Right kidney (tissue), 1 donor: Measurements from ENCODE around the gene MAU2.

ENCODE experiments used
- DNase-seq: peaks from one replicate; pipeline ENCODE4 v3.0.0-alpha.2; 2016

The MAU2 gene

DNA sequence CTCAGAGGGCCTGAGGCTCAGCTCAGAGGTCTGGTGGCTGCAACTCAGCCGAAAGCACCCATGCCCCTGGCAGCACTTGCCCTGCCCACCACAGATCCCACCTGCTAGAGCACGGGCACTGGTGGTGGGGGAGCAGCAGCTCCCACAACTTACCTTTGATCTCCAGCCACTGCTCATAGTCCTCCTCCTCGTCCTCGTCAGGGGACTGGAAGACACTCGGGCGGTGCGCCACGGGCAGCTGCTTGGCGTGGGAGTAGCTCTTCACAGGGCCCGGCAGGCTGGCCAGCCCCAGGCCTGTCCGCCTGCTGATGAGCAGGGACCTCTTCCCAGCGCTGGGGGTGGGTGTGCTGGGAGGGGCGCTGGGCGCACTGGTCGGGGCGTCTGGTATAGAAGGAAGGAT lies 14.9 kb upstream of the MAU2 start:
- peak; percentile 19 for DNase-seq

DNA sequence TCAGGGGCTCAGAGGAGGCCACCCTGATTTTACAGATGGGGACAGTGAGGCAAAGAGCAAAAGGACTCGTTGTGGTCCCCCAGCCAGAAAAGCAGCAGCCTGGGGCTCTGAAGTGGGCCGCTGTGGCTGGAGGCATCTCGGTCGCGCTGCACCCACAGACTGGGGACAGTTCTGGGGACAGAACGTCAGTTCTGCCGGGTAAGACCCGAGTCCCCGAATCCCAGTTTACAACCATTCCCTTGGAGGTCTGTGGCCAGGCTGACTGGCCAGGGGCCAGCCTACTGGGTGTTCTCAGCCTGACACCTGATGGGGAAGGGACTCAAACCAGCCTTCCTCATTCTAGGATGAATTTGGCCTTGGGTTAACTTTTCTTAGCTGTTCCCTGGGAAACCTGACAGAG lies 14.4 kb upstream of the MAU2 start:
- DNase-seq = no peak

DNA sequence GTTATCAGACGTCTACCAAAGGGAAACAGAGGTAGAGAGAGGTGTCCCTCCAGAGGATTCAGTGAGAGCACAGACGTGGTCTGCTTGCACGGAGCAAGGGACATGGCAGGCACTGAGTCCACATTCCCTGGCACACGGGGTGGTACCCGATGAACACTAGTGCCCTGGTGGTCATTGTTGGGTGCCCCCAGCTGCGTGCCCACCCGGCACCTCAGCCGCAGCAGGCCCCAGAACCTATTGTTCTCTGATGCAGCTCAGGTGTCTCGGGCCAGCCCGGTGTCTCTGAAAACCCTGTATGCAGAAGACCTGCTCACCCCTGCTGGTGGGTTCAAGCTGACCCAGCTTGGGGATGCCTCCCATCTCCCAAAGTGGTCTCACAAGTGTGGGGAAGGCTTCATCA lies 12.3 kb upstream of the MAU2 start:
- DNase-seq = no peak

DNA sequence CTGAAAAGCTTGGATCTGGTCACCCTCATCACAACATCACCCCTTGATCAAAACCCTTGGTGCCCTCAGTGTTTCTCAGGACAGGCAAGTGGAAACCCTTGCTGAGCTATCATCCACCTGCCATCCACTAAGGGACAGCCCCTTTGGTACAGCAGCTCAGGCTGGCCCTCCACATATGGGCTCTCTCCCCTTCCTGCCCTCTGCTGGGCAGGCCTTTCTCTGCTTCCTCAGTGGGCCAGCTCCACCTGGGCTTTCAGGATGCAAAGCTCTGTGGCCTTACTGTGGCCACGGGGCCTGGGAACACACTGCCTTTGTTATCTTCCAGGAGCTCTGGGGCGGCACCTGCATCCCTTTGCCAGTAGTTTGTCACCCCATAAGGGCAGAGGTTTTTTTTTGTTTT lies 5.2 kb upstream of the MAU2 start:
- DNase-seq = no peak

DNA sequence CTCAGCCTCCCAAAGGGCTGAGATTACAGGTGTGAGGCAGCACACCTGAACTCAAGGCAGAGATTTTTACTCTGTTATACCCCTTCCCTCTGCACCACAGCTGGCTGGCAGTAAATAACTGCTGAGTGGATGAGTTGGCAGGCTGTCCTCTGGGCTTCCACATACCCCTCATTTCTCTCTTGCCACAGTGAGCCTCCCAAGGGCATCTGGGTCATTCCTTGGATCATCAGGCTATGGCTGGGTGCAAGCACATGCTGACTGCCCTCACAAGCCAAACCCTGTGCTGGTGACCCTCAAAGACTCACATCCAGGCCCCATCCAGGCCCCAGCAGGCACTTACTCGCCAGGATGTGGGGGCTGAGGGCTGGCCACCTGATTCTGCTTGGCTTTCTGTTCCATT lies 4.5 kb upstream of the MAU2 start:
- DNase-seq = no peak

DNA sequence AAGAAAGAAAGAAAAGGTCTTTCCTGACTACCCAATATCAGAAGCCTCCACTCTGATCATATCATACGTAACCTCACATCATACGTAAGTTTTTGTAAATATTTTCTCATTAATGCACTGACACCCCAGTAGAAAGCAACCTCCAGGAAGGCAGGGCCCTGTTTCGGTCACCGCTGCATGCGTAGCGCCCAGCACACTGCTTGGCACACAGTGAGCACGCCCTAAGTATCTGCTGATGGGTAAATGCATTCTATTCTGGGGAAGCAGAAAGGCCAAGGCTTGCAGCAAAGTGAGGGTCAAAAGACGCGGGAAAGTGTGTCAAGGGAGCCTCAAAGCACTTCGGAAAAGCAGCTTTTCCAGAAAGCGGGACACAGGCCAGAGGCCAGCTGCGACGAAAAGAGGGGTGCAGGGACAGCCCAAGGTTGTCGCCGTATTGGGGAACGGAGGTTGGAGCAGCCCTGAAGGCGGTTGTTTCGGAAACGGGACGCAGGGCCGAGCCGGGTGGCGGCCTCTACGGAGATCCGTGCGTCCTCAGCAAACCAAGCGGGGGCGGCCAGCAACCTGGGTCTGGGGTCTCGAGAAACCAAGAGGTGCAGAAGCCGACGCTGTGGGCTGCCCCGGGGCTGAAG lies 783 bp upstream of the MAU2 start:
- DNase-seq = no peak

DNA sequence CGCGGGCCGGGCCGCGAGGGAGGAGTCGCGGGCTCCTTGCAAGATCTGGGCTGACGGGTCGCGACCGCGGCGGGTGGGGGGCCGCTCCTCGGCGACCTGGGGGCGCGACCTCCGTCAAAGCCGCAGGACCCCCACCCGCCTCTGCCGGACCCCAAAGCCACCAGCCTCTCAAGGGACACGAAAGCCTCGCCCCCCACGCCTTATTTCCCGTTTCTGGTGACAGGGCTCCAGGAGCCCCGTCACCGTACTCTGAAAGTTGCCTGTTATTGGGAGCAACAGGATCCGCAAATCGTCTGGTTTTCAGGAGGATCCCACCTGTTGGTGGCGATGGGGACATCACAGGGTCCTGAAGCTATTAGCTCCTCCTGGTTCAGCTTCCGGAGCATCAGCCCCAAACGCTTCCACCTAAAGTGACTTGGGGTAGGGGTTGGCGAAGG lies 530 bp downstream of the MAU2 start:
- DNase-seq = no peak

DNA sequence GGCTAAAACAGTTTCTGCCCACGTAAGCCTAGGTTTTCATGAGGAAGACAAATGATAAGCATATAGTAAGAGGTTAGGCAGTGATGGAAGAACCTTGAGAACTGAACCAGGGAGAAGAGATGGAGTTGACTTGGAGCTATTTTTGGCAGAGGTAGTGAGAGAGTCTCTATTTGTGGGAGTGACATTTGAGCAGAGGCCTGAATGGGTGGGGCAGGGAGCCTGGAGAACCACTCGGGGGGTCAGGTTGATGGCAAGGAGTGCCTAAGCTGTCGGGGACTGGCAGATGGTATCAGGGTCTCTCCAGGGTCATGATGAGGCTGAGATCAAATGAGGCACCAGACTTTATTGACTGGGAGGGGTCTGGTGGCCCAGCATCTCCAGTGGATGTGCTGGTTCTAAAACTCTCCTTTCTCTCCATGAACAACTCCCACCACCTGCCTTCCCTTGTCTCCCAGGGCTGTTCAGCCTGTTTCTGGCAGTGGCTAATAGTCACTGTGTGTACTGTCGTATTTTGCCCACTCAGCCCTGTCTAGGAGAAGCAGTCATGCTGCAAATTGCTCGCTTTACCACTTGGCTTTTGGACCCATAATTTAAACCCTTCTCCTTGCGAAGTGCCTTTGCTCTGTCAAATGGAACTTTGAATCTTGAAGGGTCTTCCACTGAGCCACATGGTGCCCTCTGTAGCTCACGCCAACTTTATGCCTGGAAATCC lies 3.6 kb downstream of the MAU2 start:
- DNase-seq = no peak

DNA sequence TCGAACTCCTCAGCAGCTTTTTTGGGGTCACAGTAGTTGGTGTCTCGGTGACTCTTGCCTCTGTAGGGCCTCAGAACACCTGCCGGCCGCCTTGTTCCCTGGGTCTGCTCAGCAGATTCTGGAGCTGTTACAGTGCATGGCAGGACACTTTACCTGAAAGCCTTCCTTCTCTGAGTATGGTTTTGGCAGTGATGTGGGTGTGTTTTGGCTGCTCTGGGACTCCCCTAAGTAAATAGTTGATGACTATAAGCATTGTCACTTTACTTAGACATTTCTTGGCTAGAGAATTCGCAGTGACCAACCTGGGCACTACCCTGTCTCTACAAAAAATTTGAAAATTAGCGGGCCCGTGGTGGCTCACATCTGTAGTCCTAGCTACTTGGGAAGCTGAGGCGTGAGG lies 7.0 kb downstream of the MAU2 start:
- no peak for DNase-seq

DNA sequence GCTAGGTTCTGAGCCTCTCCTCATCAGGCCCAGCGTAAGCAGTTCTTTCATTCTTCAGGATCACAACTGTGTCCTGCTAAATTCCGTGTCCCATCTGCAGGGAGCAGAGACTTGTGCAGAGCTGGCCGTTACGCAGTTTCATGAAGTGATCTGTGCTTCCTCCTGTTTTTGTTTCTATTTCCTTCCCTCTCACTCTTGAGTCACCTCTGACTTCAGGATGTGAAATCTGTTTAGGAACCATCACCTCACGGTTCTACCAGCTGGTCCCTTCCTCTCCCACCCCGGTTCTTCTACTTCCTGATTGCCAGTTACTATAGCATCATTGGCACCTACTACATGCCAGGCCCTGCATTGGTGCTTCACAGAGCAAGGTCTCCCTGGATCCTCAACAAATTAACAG lies 8.5 kb downstream of the MAU2 start:
- DNase-seq = no peak

DNA sequence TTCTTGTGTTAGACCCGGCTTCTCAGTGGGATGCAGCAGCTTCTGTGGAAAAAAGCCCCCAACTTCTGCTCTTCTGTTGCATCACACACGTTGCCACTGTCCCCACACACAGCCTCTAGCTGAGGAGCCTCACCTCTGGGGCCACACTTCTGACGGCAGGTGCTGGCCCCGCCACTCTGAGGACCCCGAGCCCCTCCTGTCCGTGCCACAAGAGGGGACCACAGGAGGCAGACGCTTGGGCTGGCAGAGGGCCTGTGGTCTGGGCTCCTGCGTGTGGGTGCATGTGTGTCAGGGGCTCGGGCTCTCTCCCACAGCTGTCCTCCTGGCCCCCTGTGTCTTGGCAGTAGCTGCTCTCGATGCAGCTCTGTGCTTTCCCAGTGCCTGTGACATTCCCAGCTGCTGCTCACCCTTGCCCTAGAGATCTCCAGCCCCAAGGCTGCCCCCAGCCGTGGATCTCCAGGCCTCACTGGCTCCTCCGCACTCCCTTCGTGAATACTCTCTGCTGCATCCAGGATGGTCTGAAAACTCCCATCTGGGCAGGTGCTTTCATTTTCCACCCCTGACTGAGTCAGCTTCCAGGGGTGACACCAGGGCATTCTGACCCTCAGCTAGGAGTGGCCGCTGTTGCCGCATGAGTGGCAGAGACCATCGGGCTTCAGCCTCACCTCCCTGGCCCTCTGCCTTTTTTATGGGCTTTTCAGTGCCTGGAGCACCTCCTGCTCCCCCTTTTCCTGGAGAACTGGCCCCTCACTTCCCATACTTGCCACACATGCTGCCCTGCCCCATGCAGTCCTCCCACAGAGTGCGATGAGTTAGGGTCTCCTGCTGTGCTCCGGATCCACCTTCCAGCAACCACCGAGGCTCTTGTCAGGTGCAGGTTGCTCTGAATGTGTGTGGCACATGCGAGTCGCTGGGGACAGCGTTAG lies 13.7 kb downstream of the MAU2 start:
- DNase-seq = no peak

DNA sequence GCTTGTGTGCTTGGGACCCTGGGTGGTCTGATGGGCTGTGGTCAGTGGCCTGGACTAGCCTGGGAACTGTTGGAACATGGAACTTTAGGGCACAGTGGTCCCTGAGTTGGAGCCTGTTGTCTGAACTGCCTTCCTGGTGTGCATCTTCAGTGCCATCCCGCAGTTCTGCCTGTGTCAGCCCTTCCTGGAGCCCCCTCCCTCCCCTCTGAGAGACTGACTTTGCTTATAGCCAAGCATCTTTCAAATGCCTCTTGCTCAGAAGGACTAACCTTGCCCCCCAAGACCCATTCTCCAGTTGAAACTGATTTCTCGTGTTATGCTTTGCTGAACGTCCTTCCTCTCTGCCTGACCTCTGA lies 14.3 kb downstream of the MAU2 start:
- no peak for DNase-seq

DNA sequence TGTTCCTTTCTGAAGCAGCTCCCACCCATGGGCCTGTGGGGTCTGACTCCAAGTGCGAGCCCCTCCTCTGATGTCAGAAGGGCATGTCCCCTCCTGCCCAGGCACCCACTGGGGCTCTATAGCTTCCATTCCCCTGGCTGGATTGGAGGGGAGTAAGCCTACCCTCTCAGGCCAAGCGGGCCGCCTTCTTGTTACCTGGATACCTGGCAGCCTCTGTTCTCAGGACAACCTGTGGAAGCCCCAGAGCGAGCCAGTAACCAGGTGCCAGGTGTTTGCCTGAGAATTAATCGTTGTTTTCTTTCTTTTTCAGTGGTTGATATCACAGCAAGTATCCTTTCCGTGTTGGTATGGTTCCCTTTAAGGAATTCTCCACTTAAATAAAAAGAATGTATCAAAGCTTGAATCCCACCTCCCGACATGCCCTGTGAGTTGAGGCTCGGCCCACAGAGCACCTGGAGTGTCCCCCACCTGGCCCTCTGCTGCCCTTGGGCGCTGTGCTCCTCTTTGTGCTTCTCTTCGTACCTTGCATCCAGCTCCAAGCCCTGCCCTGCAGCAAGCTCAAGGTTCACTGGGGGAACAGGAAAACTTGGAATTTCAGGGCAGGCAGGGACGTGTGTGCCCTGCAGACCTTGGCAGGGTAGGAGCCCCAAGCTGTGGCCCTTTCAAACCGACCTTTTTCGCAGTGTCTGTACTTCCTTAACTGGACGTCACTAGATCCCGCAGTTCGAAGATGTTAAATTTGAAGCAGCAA lies 15.0 kb downstream of the MAU2 start:
- DNase-seq = no peak

DNA sequence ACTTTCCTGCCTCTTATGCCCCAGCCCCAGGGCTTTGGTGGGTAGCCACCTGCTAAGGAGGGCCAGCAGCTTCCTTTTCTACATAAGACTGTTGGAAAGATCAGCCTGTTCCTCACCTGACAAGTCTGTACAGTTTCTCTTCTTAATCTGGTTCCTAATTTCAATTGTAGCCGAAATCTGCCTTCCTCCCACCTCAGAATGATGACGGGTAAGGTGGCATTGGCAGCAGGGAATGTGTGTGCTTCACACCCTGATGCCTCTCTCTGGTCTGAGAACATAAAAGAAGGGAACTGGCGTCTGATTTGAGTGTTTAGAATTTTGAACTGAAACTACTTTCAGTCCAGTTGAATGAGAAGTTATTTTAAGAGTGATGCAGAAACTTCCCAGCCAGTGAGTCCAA lies 16.0 kb downstream of the MAU2 start:
- DNase-seq = no peak

DNA sequence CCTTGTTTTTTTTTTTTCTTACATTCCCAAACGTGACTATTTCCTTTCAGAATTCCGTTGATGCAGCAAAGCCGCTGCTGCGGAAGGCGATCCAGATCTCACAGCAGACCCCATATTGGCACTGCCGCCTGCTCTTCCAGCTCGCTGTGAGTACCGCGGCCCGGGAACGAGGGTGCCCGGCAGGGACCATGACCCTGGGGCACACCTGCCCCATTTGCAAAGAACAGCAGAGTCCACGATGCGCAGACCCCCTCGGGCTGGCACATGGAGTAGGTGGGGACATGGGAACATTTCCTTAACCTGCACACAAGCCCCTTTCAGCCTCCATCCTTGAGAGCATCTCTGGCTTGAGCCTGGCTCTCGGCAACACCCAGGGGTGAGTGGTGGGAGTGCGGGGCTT lies 16.5 kb downstream of the MAU2 start:
- DNase-seq = no peak

DNA sequence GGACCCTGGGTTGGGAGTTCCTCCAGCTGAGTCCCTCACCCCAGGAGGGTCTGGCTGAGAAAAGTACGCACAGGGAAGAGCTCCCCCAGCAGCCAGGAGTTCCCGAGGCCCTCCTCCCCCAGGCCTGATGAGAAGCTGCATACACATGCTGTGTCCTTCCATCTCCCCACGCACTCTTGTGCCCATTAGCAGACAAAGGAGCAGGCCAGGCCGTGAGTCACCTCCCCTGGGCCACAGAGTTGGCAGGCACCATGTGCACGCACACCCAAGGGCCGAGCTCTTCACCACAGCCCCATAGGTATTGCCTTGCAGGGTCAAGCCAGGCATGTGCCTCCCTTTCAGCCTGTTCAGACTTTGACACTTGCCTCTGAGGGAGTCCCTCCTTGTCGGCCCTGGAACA lies 17.5 kb downstream of the MAU2 start:
- no peak for DNase-seq

DNA sequence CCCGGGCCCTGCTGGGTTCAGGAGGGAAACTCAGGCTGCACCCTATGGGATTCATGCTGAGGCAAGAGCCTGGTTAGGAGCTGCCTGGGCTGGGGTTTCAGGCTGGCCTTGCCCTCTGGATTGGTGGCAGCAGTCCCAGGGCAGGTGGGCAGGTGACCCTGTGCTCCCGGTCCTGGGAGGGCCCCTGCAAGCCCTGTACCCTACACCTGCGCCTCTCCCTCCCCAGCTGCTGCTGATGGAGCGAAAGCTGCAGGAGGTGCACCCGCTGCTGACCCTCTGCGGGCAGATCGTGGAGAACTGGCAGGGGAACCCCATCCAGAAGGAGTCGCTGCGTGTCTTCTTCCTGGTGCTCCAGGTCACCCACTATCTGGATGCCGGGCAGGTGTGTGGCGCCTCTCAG lies 20.4 kb downstream of the MAU2 start:
- DNase-seq = no peak

DNA sequence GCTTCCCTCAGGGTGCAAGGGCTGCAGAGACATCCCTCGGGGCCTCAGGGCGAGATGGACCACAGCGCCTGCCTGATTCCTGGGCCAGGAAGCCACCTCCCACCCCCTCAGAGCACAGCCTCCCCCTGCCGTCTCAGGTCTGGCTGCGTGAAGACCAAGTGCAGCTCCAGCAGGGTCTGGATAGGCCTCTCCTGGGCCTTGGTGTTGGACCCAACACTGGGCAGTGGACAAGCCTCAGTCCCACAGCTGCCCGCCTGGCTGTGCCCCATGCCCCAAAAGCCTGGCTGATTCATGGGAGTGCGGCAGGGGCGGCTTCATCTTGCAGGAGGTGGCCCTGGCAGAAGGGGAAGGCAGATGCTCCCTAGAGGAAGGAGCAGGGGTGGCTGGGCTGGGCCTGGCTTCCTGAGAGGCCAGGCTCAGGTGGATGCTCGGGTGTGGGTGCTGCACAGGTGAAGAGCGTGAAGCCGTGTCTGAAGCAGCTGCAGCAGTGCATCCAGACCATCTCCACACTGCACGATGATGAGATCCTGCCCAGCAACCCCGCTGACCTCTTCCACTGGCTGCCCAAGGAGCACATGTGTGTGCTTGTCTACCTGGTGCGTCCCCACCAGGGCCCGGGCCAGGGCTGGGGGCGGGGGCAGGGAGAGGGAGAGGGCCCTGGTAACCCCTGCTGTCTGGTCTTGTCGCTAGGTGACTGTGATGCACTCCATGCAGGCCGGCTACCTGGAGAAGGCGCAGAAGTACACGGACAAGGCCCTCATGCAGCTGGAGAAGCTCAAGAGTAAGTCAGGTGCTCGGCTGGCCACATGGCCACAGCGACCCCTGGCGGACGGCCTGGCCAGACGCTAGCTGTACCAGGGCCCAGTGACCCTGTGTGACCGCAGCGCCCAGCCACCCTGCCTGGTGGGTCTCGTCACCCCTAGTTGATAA lies 21.7 kb downstream of the MAU2 start:
- peak; percentile 49 for DNase-seq

DNA sequence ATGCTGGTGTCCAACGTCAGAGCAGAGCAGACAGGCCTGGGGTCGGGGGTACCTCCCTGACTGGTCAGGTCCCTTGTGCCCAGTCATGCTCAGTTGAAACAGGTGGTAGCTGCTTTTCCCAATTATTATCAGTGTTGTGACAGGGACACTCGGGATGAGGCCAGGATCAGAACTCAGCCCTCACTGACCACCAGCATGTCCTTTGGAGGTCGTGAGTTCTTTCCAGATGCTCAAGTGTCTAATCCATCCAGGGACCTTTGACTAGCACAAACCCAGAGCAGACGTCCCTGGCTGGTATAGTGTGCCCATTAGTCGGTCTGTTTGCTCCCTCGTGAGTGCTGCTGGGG lies 22.4 kb downstream of the MAU2 start:
- no peak for DNase-seq

DNA sequence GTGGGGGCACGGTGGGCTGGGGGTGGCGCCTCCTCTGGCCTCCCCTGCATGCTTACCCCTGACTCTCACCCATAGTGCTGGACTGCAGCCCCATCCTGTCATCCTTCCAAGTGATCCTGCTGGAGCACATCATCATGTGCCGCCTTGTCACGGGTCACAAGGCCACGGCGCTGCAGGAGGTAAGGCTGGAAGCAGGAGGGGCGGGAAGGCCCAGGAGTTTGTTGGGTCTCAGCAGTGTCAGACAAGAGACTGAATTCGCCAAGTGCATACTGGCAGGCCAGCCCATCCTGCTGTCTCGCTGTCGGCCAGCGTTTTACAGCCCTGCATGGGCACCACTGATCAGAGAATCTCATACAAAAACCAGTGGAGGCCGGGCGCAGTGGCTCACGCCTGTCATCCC lies 23.1 kb downstream of the MAU2 start:
- DNase-seq = no peak

DNA sequence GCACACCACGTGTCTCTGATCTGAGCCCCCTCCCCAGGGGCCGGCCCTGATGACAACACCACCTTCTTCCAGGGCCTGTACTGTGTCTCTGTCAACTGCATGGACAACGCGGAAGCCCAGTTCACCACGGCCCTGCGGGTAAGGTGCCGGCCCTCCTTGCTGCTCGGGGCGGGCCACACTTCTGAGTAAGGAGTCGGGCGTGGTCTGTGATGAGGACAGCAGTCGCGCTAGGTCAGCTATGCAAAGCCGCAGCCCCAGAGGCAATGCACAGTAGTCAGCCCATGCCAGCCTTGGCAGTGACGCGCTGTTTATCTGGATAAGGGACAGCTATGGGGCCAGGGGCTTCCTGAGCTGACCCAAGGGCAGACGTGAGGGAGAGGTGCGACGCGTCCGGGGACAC lies 24.6 kb downstream of the MAU2 start:
- no peak for DNase-seq

DNA sequence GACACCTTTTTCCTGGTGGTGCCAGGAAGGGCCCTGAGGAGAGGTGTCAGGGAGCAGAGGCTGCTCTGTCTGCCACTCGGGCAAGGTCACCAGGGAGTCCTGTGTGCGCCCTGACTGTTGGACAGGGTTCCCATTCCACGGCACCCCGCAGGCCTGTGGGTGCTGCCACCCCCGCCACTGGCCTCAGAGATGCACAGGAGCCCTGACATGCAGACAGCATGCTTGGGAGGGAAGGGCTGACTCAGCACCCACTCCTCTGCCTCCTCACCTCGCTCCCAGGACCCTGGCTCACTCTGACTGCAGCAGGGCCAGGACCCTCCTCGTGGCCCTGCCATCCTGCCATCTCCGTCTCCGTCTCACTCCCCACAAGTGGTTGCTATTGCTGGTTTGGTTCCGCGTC lies 25.3 kb downstream of the MAU2 start:
- no peak for DNase-seq
